T-helper 9 cell (primary cell): Measurements from ENCODE around the gene UMPS.
"Not testable (repeated sequence)": the region's sequence is repeated elsewhere in the genome, so short reads cannot be mapped to it uniquely, and the experiment has no call there.

Source experiments
- DNase-seq: peaks from one replicate; pipeline ENCODE4 v3.0.0-alpha.2; 2020
- total RNA-seq, 2 donors: gene quantifications; one replicate each; lab custom pipeline; 2026; lab: John Stamatoyannopoulos, UW

Gene UMPS
- total RNA-seq = 14.5 to 45.5 reads per million in 2 donors

DNA sequence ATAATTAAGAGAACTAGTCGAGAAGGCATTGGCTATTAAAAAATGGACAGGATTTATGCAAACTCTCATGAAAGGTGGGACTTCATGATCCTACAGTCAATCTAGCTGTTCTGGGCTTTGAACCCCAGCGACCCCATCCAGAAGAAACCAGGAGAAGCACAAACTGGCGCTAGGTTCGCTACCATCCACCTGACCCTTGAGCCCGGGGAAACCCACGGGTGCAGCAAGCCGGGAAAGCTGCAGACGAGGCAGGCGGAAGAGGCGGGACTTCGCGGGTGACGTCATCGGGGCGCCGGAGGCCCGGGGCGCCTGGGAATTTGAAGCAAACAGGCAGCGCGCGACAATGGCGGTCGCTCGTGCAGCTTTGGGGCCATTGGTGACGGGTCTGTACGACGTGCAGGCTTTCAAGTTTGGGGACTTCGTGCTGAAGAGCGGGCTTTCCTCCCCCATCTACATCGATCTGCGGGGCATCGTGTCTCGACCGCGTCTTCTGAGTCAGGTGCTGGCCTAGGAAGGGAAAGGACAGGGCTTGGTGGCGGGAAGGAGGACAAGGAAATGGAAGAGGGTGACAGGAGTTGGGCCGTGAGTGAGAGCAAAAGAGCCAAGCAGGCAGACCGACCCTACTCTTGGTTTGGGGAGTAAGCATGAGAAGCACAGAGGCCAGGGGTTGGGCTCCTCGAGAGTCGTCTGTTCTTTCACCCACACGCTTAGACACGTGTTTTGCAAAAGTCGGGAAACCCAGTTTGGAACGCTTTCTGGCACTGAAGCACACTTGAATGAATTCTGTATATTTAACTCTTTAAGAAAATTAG is at the start of gene UMPS:
UMPS (plus strand) TSS at position 324 of the 812 bp plus-strand sequence; CDS start at position 344, 20 bp downstream.
- peak; percentile 87 for DNase-seq

- DNase-seq = no peak
These were observed 49.7 kb upstream of the UMPS start for GRCh38 chr3:124680521-124680920.

DNA sequence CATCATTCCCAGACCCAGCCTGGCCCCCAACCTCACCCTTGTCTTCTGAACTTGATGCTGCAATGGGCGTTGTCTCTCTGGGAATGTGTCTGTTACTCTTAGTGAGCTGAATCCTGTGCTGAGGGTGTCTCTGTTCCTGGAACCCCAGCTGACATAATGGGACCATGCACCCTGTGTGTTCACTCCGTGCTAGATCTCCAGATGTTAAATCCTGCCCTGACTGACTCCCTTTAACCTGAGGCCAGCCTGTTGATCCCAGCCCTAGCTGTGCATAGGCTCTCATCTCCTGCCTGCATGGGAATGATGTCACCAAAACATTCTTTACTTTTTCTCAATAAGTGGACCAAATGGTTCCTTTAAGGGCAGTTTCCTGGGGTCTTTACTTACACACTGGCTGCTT is 48.0 kb upstream of the UMPS start:
- no peak for DNase-seq

DNA sequence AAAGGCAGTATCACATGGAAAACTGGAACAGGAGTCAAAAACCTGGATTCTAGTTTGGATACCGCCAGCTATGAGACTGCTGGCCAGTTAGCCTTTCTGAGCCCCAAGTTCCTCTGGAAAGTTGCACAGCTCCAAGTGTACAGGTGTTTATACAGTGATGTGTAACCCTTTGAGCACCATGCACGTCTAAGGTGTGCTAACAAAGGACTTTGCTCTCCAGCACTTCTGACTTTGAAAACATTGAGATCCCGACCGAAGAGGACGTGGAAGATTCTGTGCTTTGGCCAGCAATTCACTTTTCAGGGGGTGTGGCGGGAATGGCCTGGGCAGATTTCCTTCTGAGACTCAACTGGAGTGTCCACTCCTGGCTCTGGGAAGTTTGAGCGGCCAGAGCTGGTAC is 45.8 kb upstream of the UMPS start:
- no peak for DNase-seq

DNA sequence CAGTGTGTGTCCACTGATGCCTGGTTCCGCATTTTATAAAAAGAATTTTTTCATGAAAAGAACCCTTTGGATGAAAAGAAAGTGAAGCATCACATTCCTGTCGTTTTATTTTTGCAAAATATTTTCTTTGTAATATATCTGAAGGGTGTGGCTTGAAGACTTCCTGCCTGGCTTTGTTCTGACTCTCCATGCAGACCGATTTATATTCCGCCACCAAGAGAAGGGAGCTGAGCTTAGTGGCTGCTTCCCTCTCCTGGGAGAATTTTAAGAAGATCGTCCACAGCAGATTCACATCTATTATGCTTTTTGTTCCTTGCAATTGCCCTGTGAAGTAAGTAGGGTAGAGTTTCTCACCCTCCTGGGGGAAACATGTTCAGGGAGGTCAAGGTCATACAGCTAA is 45.2 kb upstream of the UMPS start:
- no peak for DNase-seq

DNA sequence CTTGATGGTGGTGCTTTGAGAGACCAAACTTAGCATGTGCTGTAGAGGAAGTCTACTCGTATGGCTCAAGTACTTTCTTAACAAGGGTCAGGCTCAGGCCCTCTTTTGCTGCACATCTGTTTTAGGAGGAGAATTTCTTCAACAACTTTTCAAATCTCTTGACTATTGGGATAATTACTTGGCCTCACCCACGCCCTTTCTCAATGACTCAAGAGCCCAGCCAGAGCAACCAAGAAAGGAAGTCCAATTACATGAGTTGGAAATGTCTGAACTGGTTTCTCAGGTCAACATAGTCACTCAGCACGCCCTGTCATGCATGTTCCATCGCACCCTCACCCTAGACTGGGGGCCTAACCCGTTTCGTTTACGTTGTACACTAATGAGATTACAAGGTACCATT is 44.8 kb upstream of the UMPS start:
- DNase-seq = no peak

- DNase-seq = no peak
These were observed 44.1 kb upstream of the UMPS start for GRCh38 chr3:124686028-124686670.

DNA sequence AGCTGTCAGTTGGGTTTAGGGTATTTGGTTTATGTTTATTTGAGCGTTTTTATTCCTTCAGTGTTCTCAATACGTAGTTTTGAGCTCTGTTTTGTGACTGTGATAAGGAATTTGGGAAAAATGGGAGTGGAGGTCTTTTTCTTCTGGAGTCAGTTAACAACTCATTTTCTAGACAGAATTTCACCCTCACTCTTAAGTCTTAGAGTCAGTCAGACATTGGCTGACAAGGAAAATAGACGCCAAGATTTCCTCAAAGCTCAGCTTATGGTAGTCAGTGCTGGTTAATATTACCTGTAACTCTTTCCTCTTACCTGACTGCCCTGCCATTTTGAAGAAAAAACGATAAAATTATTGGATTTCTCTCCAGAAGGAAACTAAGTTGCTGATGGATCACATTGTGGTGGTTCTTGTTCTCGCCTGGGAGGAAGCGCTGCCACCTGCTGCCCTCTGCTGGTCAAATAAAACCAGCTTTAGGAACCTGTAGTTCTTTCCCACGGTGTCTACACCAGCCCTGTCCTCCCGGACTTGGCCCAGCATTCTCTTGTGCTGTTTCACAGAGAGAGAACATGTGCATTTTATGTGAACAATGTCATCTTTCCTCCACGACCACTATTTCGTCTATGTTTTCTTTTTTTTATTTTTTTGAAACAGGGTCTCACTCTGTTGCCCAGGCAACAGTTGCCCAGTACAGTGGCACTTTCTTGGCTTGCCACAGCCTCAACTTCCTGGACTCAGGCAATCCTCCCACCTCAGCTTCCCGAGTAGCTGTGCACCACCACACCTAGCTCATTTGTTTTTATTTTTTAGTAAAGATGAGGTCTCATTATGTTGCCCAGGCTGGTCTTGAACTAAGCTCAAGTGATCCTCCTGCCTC is 41.4 kb upstream of the UMPS start:
- peak; percentile 54 for DNase-seq

- DNase-seq = no peak
These were observed 38.7 kb upstream of the UMPS start for GRCh38 chr3:124691599-124691998.

- no peak for DNase-seq
These were observed 35.8 kb upstream of the UMPS start for GRCh38 chr3:124694486-124694885.

- no peak for DNase-seq
These were observed 34.9 kb upstream of the UMPS start for GRCh38 chr3:124695369-124695768.

- no peak for DNase-seq
These were observed 34.2 kb upstream of the UMPS start for GRCh38 chr3:124696006-124696405.

DNA sequence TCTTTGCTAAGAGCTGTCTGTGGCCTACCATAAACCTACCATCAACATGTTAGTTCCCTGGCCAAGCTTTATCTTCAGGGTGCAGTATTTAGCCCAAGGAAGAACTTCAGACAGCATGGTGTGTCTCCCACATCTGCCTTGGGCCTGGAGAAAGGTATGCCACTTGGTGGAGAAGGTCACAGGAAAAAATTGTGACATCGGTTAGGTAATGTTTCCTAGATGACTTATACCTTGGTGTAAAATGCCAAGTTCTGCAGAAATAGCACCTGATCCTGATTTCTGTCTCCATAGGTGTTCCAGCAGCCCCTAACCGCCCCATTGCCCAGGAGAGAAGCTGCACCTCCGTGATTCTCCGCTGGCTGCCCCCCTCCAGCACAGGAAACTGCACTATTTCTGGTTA is 33.0 kb upstream of the UMPS start:
- no peak for DNase-seq

DNA sequence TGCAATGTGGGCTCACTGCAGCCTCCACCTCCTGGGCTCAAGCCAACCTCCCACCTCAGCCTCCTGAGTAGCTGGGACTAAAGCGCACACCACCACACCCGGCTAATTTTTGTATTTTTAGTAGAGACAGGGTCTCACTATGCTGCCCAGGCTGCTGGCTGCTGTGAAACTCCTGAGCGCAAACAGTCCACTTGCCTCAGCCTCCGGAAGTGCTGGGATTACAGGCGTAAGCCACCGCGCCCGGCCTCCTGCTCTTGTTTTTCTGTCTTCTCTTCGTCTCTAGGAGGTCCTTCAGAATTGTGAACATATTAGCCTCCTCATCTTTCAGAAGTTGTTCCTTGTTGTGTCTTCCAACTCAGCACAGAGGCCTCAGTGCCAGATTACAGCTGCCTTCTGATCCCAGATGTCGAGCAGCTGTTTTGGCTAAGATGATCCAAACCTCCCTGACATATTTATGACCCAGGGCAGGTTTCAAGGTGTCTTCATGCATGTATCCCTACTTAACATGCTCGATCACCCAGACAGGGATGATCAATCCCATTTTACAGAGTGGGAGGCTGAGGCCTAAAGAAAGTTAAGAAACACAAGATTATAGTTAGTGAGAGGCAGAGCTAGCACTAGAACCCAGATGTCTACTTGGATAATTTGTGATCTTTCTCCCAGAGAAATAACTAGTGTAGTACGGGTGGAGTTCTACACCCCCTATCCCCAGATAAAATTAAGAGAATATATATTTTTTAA is 32.1 kb upstream of the UMPS start:
- no peak for DNase-seq

DNA sequence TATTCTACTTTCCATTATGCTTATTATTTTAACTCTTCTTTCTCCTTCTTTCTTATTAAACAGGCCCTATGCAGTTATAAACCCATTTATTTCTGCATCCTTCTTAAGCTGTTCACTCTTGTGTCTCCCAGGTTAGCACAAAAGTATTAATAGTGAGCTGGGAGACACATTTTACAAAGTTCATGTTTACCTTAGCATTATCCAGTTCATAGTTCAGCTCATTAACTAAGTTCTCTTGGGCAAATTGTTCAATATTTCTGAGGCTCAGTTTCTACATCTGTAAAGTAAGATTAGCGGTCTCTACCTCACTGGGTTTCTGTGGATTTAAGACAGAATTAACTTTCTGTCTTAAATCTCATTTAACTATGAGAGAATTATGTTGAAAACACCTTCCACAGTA is 31.2 kb upstream of the UMPS start:
- no peak for DNase-seq

- no peak for DNase-seq
These were observed 30.4 kb upstream of the UMPS start for GRCh38 chr3:124699686-124700396.

DNA sequence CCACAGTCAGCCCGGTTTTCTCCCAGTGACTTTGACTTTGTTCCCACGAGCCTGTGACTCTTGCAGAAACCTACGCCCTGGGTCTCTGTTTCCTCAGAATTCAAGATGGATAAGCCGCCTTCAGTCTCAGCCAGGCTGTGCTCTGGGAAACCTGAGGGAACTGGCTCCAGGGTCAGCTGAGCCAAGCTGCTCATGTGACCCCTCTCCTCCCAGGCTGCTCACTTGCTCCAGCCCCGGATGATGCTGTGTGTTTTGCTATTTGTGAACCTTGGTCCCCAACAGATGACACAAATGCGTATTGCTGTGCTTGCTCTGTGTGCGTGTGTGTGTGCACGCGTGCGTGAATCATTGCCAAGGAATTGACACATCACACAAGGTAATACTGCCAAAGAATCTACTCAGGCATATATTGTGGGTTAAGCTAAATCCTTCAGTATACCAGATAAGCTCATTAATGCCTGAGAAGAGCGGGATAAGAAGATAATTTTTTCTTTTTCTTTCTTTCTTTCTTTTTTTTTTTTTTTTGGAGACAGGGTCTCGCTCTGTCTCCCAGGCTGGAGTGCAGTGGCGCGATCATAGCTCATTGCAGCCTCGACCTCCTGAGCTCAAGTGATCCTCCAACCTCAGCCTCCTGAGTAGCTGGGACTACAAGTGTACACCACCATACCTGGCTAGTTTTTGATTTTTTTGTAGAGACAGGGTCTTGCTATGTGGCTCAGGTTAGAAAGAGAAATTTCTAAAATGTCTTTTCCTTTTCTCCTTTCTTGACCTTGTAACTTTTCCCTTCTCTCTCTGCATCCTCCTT is 29.2 kb upstream of the UMPS start:
- no peak for DNase-seq

DNA sequence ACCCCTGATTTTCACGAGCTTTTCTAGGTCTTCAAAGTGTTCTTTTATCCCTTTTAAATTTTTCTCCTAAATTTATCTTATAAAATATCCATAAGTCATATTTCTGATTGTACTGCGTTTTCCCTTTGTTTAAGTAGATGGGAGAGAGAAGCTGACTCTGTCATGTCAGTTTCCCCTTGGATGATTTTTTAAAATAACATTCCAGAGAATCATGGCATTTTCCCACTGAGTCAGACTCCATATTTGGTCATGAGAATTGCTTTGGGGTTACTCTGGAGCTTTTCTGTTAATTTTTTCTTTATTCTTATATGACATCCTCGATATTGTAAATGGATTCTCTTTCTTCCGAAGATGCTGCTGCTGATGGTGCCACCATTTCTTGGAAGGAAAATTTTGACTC is 28.6 kb upstream of the UMPS start:
- no peak for DNase-seq

- DNase-seq = no peak
These were observed 27.3 kb upstream of the UMPS start for GRCh38 chr3:124702950-124703349.

GRCh38 chr3:124705552-124705951 is 24.7 kb upstream of the UMPS start:
- no peak for DNase-seq

GRCh38 chr3:124707223-124707622 is 23.0 kb upstream of the UMPS start:
- DNase-seq = not testable (repeated sequence)
